Heart right ventricle (tissue), 16 donors: ENCODE measurements around the gene PPP2R5E. TPM values are rescaled to one million over a fixed set of nuclear protein-coding genes. Genes with fewer than 3 reads are reported as not detected.

Experiments
- ATAC-seq, 8 donors: fragments of 200-7000 bp; cut with Tn5 transposase; one replicate each; pipeline ENCODE4 v1.9.1; 2020; ENCODE audit warnings: mild to moderate bottlenecking in 8 of 8, moderate library complexity in 8 of 8, moderate number of reproducible peaks in 1 of 8
- DNase-seq, 2 donors: peaks; one replicate each; pipeline ENCODE4 v3.0.0-alpha.2; 2020
- H3K27ac ChIP-seq, 10 donors: fragments of 200-600 bp; sonication (generic) in 2 of 10; one replicate each; pipeline versions ENCODE4 v1.5.0 to v1.8.0; 2020 to 2022; ENCODE audit warnings: mild to moderate bottlenecking in 3 of 10
- H3K27me3 ChIP-seq, 7 donors: fragments of 200-600 bp; one replicate each; pipeline ENCODE4 v1.8.0; 2021 to 2022; ENCODE audit warnings: mild to moderate bottlenecking in 2 of 7
- H3K36me3 ChIP-seq, 9 donors: fragments of 200-600 bp; sonication (generic) in 1 of 9; one replicate each; pipeline versions ENCODE4 v1.5.0 to v1.8.0; 2020 to 2022; ENCODE audit warnings: mild to moderate bottlenecking in 2 of 9
- H3K4me1 ChIP-seq, 9 donors: fragments of 200-600 bp; sonication (generic) in 1 of 9; one replicate each; pipeline versions ENCODE4 v1.5.0 to v1.8.0; 2020 to 2022; ENCODE audit warnings: mild to moderate bottlenecking in 4 of 9
- H3K4me3 ChIP-seq, 10 donors: fragments of 200-600 bp; sonication (generic) in 2 of 10; one replicate each; pipeline versions ENCODE4 v1.5.0 to v1.8.0; 2020 to 2022; ENCODE audit warnings: mild to moderate bottlenecking in 7 of 10, moderate library complexity in 2 of 10
- H3K9me3 ChIP-seq, 11 donors: fragments of 200-600 bp in 10 of 11; sonication (generic) in 2 of 11; one replicate each; pipeline versions ENCODE4 v1.5.0 to v1.8.0; 2013 to 2022; ENCODE audit warnings: mild to moderate bottlenecking in 2 of 11, control low read depth in 1 of 11, moderate library complexity in 1 of 11
- WGBS, 2 donors: extraction: QIAGEN DNeasy Blood & Tissue Kit; methylation state at CpG; one replicate each; pipeline ENCODE4 v1.1.7; 2013; ENCODE audit warnings: inconsistent platforms in 1 of 2; 5-methylcytosine and 5-hydroxymethylcytosine counted together
- intact Hi-C, 10 donors: fragments of 100-400 bp; cut with DNase I; formaldehyde crosslinking; loops; one replicate each; pipeline versions ENCODE4 v1.11.1 to v1.14.2; 2022
- polyA plus RNA-seq, 2 donors: library from polyadenylated mRNA; stranded (reverse); fragments of 200-250 nt; gene quantifications; one replicate each; pipeline ENCODE4 v1.2.3, GENCODE V29; 2013
- total RNA-seq, 10 donors: library from RNA; stranded (reverse); fragmentation: NEBNext Ultra II Directional in 3 of 10; extraction: Animal tissue kit (Norgen Biotek cat#: 25700) in 3 of 10; gene quantifications; one replicate each; pipeline versions ENCODE4 v1.2.1 to v1.2.4, GENCODE V29; 2021 to 2023
- TF ChIP-seq, protein P1 (sequence below), 9 donors: fragments of 200-600 bp; sonication (generic) in 2 of 9; IDR thresholded peaks; one replicate each; pipeline versions ENCODE4 v1.5.0 to v1.8.0; 2021 to 2022; ENCODE audit warnings: antibody characterized with exemption in 9 of 9, mild to moderate bottlenecking in 5 of 9, moderate library complexity in 1 of 9
- donor health status: Arrhythmogenic right ventricular cardiomyopathy.
- donor health status: ischemic (EF 13 %, LVEDD 7.1; RV severe dilation, severe dysfunction).
- donor health status: healthy with polysubstance abuse.
- donor health status: DM: no; HTN: yes; CAD: no.
- donor health status: DM: no; HTN: no; CAD: no.
- donor health status: ischemic (EF 25% LVEDD 6.9; RV normal size, moderate dysfunction).
- donor health status: ischemic (EF 25% LVEDD 5.7; RV mildly dilated, moderate dysfunction).
- donor health status: healthy.
- donor health status: DM: yes; HTN: yes; CAD: no.
- donor health status: Ischemic cardiomyopathy.
- donor health status: ischemic (EF 35%, LVEDD 5.7; RV mildly dilated, moderate dysfunction).
- donor health status: nonischemic (EF 11% LVEDD 7.7; RV severe dilation, severe dysfunction).
- donor health status: DM: yes; HTN: yes; CAD: no.
- donor health status: PGD.
- donor health status: ischemic (EF 29% LVEDD 5.4; RV normal size, mild dysfunction).
- donor health status: nonischemic (EF 23%, LVEDD 6.1; RV moderate dilation, normal function).

PPP2R5E gene
- total and polyA plus RNA-seq, 12 donors: 6.1 to 44.4 (median 36.4) TPM

DNA sequence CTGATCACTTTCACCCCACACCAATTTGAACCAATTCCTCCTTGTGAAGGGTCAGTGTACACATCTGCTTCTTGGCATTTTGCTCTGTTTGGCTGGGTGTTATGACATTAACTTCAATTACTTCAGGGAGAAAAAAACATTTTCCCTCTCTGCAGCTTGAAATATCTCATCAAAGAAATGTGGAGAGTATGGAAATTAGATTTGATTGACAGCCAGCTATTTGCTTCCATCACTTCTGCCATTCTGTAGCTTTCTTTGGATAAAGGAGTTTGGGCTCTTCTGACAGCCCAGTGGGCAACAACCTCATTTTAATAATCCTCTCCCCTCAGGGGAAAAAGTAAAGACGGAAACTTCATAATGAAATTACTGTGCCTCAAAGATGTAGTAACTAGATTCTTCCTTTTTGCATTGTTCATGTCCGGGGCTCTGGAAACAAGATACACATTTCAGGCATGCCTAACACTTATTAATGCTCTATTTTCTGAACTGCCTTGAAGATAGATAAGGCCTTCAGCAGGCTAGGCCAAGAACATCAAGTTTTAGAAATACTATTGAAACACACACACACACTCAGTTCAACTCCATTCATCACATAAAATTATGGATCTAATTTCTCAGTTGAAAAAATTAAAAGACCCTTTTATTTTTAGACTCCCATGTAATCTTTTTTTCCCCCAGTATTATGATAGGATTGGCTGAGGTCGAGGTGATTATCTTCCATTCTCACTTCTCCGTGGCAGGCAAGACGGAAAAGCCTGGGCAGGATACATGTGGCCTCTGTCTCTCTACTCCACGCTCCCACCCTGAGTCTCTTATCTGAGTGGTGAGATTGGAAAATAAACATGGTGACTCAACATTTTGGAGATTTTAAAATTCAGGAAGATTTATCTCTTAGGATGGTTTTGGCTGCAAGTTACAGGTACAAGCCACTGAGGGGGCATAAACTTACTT is 214.1 kb downstream of the PPP2R5E start:
- H3K27ac ChIP-seq: no peak overlapping the region
- no peaks in the 10 kb centered on the region for H3K4me1 ChIP-seq
- no peaks in the 10 kb centered on the region for H3K36me3 ChIP-seq
- no peaks in the 10 kb centered on the region for H3K27me3 ChIP-seq
- intact Hi-C loops: no loop called here
- WGBS, 2 donors: 54 to 55% methylated on average over 6 of the region's 6 CpGs
- DNase-seq (no peak), ATAC-seq (no peak)
- no peaks in the 10 kb centered on the region for H3K9me3 ChIP-seq
- TF ChIP-seq, protein P1, sequence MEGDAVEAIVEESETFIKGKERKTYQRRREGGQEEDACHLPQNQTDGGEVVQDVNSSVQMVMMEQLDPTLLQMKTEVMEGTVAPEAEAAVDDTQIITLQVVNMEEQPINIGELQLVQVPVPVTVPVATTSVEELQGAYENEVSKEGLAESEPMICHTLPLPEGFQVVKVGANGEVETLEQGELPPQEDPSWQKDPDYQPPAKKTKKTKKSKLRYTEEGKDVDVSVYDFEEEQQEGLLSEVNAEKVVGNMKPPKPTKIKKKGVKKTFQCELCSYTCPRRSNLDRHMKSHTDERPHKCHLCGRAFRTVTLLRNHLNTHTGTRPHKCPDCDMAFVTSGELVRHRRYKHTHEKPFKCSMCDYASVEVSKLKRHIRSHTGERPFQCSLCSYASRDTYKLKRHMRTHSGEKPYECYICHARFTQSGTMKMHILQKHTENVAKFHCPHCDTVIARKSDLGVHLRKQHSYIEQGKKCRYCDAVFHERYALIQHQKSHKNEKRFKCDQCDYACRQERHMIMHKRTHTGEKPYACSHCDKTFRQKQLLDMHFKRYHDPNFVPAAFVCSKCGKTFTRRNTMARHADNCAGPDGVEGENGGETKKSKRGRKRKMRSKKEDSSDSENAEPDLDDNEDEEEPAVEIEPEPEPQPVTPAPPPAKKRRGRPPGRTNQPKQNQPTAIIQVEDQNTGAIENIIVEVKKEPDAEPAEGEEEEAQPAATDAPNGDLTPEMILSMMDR (IDR thresholded peaks at IDR 0.05): no peak
- H3K4me3 ChIP-seq: no peak overlapping the region

DNA sequence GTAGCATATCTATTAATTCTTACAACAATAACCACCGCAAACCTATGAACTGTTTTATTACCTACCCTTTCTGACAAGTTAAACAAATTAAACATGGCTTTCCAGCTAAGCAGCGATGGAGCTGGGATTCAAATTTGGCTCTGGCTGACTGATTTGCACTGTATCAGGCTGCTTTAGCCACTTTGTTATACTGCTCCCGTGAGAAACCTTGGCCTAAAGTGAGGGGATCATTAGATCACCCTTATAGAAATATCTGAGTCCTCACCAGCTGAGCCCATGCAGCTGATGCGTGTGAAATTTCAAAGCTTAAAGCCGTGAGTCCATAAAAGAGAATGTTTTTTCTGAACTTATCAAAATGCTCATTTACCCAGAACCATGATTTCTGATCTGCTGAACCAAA is 216.3 kb downstream of the PPP2R5E start:
- Histone ChIP-seq H3K27me3 (no peaks in the 10 kb centered on the region), H3K36me3 (no peaks in the 10 kb centered on the region), H3K4me3 (no peak overlapping the region), H3K4me1 (no peaks in the 10 kb centered on the region), H3K27ac (no peak overlapping the region), H3K9me3 (no peaks in the 10 kb centered on the region)
- 93% methylated on average over 5 of the region's 5 CpGs for WGBS, 2 donors
- intact Hi-C loops: no loop called here
- DNase-seq: no peak
- ATAC-seq: no peak
- TF ChIP-seq, protein P1 (IDR thresholded peaks at IDR 0.05): no peak

DNA sequence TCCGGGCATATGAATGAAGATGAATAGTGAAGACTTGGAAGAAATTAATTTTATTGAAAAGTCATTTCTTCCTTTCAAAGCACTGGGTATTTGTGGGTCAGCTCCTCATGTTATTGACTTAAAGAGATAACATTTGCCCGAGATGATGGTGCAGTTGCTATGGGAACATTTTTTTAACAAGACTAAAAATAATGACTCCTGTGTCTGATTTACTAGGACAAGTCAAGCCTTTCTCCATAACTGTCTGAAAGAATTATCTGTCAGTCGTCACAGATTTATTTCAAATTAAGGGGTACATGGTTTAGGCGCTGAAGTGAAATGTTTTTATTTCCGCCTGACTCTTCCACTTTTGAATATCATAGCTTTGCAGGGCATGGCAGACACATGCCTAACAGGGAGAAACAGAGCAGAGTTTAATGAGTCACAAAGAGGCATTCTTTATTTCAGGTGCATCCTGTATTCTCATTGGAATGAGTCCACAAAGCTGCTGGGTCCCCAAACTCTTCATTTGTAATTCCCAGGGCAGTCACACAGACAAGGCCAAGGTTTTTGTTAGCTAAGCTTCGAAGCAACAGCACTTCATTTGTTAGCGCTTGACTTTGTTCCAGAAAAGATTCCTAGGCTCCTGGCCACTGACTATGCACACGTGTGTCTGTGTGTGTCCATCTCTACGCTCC is 220.1 kb downstream of the PPP2R5E start:
- Histone ChIP-seq H3K36me3 (no peaks in the 10 kb centered on the region), H3K4me1 (no peaks in the 10 kb centered on the region), H3K27me3 (no peaks in the 10 kb centered on the region), H3K9me3 (no peaks in the 10 kb centered on the region), H3K4me3 (no peak overlapping the region), H3K27ac (no peak overlapping the region)
- WGBS, 2 donors: 49 to 50% methylated on average over 9 of the region's 9 CpGs
- DNase-seq (no peak), ATAC-seq (no peak)
- TF ChIP-seq, protein P1 (IDR thresholded peaks at IDR 0.05): no peak
- intact Hi-C loops: no loop called here

DNA sequence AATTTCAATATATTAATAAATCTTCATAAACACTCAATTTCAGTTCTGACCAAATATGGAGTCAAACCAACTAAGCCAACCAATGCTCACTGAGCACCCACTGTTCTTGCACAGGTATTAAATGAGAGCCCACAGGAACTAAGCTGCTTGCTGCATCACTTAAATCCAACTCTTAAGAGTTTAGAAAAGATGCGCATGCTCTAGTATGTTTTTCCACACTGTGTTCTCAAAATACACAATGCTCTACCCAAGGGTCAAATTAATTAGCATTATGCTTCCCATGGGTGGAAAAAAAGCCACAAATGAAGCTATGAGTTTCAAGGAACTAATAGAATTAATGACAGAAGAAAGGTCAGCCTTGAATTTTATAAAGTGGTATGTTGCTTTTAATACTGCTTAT is 220.7 kb downstream of the PPP2R5E start:
- Histone ChIP-seq H3K4me1 (no peaks in the 10 kb centered on the region), H3K4me3 (no peak overlapping the region), H3K27me3 (no peaks in the 10 kb centered on the region), H3K36me3 (no peaks in the 10 kb centered on the region), H3K9me3 (no peaks in the 10 kb centered on the region), H3K27ac (no peak overlapping the region)
- WGBS, 2 donors: 93 to 96% methylated on average over 1 of the region's 1 CpG
- intact Hi-C loops: no loop called here
- no peak for ATAC-seq
- TF ChIP-seq, protein P1 (IDR thresholded peaks at IDR 0.05): no peak
- DNase-seq: no peak

Other genes starting within 250 kb of the PPP2R5E start
- not detected for gene GPHB5, start 224.4 kb downstream of the PPP2R5E start, total RNA-seq
- gene GPHB5, start 224.4 kb downstream of the PPP2R5E start, polyA plus RNA-seq: not detected
- 1 to 10 TPM; 5.5 to 6.9 (median 6.1) TPM for gene WDR89, start 98.5 kb upstream of the PPP2R5E start, total RNA-seq
- gene WDR89, start 98.5 kb upstream of the PPP2R5E start, polyA plus RNA-seq: 1 to 10 TPM; 3.6 to 4.0 TPM
- gene SGPP1, start 184.7 kb upstream of the PPP2R5E start, total RNA-seq: 1 to 10 TPM; 4.0 to 9.0 (median 4.7) TPM
- 1 to 10 TPM; 4.4 to 6.5 TPM for gene SGPP1, start 184.7 kb upstream of the PPP2R5E start, polyA plus RNA-seq